Stimulated activated CD4-positive, alpha-beta T cell treated with anti-CD3 and anti-CD28 coated beads, TNF-alpha, amount 100 ng/mL, for 4 hours (primary cell): Measurements from ENCODE around the gene PLA2G4E.
A peak's percentile ranks its signal among the peaks of the same experiment; 100 is the strongest.

Experiments used
- DNase-seq, 3 experiments: peaks; one replicate each; pipeline ENCODE4 v3.0.0-alpha.2; 2020; ENCODE audit warnings: low read depth in 3 of 3

The PLA2G4E gene

DNA sequence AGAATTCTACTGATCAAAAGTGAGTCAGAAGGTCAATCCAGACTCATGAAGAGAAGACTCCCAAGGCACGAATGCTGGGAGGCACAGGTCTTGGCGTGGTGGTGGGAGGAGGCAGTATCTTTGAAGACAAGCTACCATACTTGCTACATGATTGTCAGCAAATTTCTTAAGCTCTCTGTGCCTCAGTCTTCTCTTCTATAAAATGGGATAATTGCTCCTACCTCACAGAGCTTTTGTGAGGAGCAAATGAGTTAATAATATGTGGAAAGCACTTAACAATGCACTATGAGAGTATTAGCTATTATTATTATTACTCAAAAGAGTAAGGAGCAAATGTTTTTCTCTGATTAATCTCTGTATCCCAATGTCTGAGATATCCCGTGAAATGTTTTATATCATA lies 84.7 kb downstream of the PLA2G4E start:
- DNase-seq = no peak

- DNase-seq = no peak
Observed at GRCh38 chr15:41935566-41936020, 85.2 kb downstream of the PLA2G4E start.

GRCh38 chr15:41934843-41935242 lies 86.0 kb downstream of the PLA2G4E start:
- peak; percentile 39 to 70 (median 47) for DNase-seq

DNA sequence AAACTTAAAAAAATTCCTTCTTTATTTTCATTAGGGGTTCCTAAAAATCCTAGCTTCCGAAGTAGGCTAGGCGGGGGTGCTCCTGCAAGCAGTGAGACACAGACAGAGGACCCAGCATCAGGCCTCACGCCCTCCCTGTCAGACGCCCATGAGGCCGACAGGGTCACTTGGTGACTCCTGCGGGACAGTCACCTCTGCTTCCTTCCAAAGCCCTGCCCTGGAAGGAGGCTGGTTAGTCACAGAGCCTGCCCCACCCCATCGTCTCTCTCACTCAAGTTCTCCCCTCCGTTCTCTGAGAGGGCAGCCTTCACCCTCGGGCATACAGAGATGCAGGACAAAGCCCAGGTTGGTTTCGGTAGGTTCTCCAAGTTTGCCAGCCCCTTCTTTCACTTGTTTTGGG lies 87.1 kb downstream of the PLA2G4E start:
- no peak for DNase-seq

DNA sequence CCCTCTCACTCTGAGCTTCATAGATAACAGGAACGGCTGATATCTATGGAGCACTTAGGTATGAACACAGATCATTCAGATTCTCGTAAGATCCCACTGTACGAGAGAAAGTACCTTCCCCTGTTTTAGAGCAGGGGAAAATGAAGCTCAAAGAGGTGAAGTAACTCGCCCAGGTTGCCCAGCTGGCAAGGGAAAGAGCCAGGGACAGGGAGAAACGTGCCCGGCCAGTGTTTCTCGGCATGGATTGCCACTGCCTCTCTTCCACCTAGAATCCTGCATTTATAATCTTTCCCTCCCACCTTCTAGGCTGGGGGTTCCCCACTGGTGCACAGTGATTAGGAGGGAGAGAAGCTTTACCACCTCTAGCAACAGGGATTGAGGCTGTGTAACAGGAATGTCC lies 87.5 kb downstream of the PLA2G4E start:
- no peak for DNase-seq

GRCh38 chr15:41932511-41933289 lies 88.1 kb downstream of the PLA2G4E start:
- DNase-seq = no peak

- DNase-seq = no peak
Observed at GRCh38 chr15:41932101-41932500, 88.7 kb downstream of the PLA2G4E start.
